GM06990 (cell line): ENCODE data around the gene COA1.
A peak's percentile ranks its signal among the peaks of the same experiment; 100 is the strongest.

Source experiments
- DNase-seq: peaks from one replicate; pipeline ENCODE4 v3.0.0-alpha.2; 2011; ENCODE audit not compliant: insufficient read length; ENCODE audit errors: extremely low read depth
- H3K27me3 ChIP-seq: replicated peaks from 2 replicates; pipeline ENCODE4 v1.6.0; 2011; ENCODE audit warnings: low read length; ENCODE audit not compliant: control insufficient read depth, insufficient read depth
- H3K36me3 ChIP-seq: 2 replicates; pipeline ENCODE4 v1.5.1; 2011; ENCODE audit warnings: low read length; ENCODE audit not compliant: control insufficient read depth, insufficient read depth
- H3K4me3 ChIP-seq: replicated peaks from 2 replicates; pipeline ENCODE4 v1.5.1; 2011; ENCODE audit warnings: low read depth, mild to moderate bottlenecking, control low read depth, low read length
- CTCF ChIP-seq: IDR thresholded peaks from 2 replicates; pipeline ENCODE4 v1.5.1; 2011; ENCODE audit warnings: low read length, control low read depth, mild to moderate bottlenecking, inconsistent platforms; ENCODE audit not compliant: insufficient read depth, poor library complexity, severe bottlenecking

COA1 gene

GRCh38 chr7:43619213-43620012, 109.9 kb downstream of the COA1 start:
- no peak for TF ChIP-seq CTCF
- H3K4me3 ChIP-seq: no peak overlapping the region
- no peaks in the 10 kb centered on the region for H3K27me3 ChIP-seq

DNA sequence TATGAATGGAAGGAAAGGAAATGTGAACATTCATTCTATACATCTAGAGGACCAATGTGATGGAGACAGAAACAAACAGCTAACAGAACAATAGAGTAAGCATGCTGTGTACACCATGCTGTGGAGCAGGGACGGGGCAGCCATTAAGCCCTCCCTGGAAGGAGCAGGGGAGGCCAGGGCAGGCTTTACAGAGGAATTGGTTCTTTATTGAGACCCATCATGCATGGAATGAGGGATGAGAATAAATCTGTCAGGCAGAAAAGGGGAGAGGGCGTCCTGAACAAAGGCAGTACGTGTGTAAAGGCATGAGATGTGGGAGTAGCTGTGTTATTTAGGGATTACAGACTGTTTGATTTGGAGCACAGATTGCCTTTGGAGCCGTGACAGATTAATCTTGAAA, 111.2 kb downstream of the COA1 start:
- Histone ChIP-seq H3K4me3 (no peak overlapping the region), H3K36me3 (peaks cover 19% of the 10 kb centered on the region), H3K27me3 (no peaks in the 10 kb centered on the region)
- TF ChIP-seq CTCF: no peak
- DNase-seq: no peak

More at GRCh38 chr7:43619213-43620012, 109.9 kb downstream of the COA1 start:
- DNase-seq: no peak
- H3K36me3 ChIP-seq: peaks cover 16% of the 10 kb centered on the region

- TF ChIP-seq CTCF: no peak
These were observed 112.3 kb downstream of the COA1 start for GRCh38 chr7:43616977-43617376.

GRCh38 chr7:43615558-43616145, 113.7 kb downstream of the COA1 start:
- no peak for DNase-seq
- TF ChIP-seq CTCF: no peak
- H3K4me3 ChIP-seq: no peak overlapping the region
- no peaks in the 10 kb centered on the region for H3K27me3 ChIP-seq
- H3K36me3 ChIP-seq: peaks cover 20% of the 10 kb centered on the region

More at GRCh38 chr7:43616977-43617376, 112.3 kb downstream of the COA1 start:
- DNase-seq: no peak
- H3K4me3 ChIP-seq: no peak overlapping the region
- H3K27me3 ChIP-seq: no peaks in the 10 kb centered on the region
- H3K36me3 ChIP-seq: peaks cover 21% of the 10 kb centered on the region

GRCh38 chr7:43612599-43613589, 116.4 kb downstream of the COA1 start:
- DNase-seq: peak; percentile 44
- no peaks in the 10 kb centered on the region for H3K27me3 ChIP-seq

More at GRCh38 chr7:43612599-43613589, 116.4 kb downstream of the COA1 start:
- no peak for TF ChIP-seq CTCF
- Histone ChIP-seq H3K36me3 (peaks cover 19% of the 10 kb centered on the region), H3K4me3 (no peak overlapping the region)
